KBM-7 (cell line): ENCODE measurements around the gene MBD5.
A peak's percentile ranks its signal among the peaks of the same experiment; 100 is the strongest.

Source experiments
- DNase-seq: peaks from one replicate; pipeline ENCODE4 v3.0.0-alpha.2; 2015
- in situ Hi-C: fragments of 300-500 bp; cut with MboI; formaldehyde crosslinking; loops from 2 replicates; pipeline ENCODE4 v1.14.3; 2020; ENCODE audit warnings: low sequenced_read_pairs, low pct_unique_long_range_greater_than_20kb, mixed read lengths

The MBD5 gene

GRCh38 chr2:148020111-148021058 is 506 bp upstream of the MBD5 start, which contains the start of gene ORC4:
Gene ORC4 (minus strand): TSS chr2:148020737. CDS start chr2:147975958, 44,779 bp downstream.
- in situ Hi-C loops: no loop called here

GRCh38 chr2:148021886-148022285 is 995 bp downstream of the MBD5 start:
- DNase-seq: no peak
- in situ Hi-C loops: no loop called here

More at GRCh38 chr2:148020111-148021058, 506 bp upstream of the MBD5 start, which contains the start of gene ORC4:
- peak; percentile 99 for DNase-seq

- DNase-seq: no peak
- in situ Hi-C loops: no loop called here
These were observed 1.5 kb downstream of the MBD5 start for GRCh38 chr2:148022351-148022750.

GRCh38 chr2:148022882-148023281 is 2.0 kb downstream of the MBD5 start:
- DNase-seq: no peak
- in situ Hi-C loops: no loop called here

- in situ Hi-C loops: no loop called here
- DNase-seq: no peak
These were observed 3.0 kb downstream of the MBD5 start for GRCh38 chr2:148023861-148024260.

- in situ Hi-C loops: no loop called here
These were observed 5.7 kb downstream of the MBD5 start for GRCh38 chr2:148026573-148026972.

GRCh38 chr2:148027822-148028221 is 6.9 kb downstream of the MBD5 start:
- in situ Hi-C loops: no loop called here
- no peak for DNase-seq

More at GRCh38 chr2:148026573-148026972, 5.7 kb downstream of the MBD5 start:
- DNase-seq: no peak

GRCh38 chr2:148028781-148029180 is 7.9 kb downstream of the MBD5 start:
- no peak for DNase-seq
- in situ Hi-C loops: no loop called here

GRCh38 chr2:148031152-148031551 is 10.3 kb downstream of the MBD5 start:
- DNase-seq: no peak
- in situ Hi-C loops: no loop called here

GRCh38 chr2:148032215-148032614 is 11.3 kb downstream of the MBD5 start:
- in situ Hi-C loops: no loop called here

GRCh38 chr2:148039783-148040182 is 18.9 kb downstream of the MBD5 start:
- in situ Hi-C loops: no loop called here
- DNase-seq: no peak

More at GRCh38 chr2:148032215-148032614, 11.3 kb downstream of the MBD5 start:
- DNase-seq: no peak

GRCh38 chr2:148042219-148042618 is 21.3 kb downstream of the MBD5 start:
- in situ Hi-C loops: no loop called here

GRCh38 chr2:148044322-148044721 is 23.4 kb downstream of the MBD5 start:
- in situ Hi-C loops: no loop called here
- DNase-seq: no peak

More at GRCh38 chr2:148042219-148042618, 21.3 kb downstream of the MBD5 start:
- DNase-seq: no peak

GRCh38 chr2:148046802-148047201 is 25.9 kb downstream of the MBD5 start:
- in situ Hi-C loops: no loop called here

GRCh38 chr2:148048475-148049221 is 27.8 kb downstream of the MBD5 start:
- DNase-seq: peak; percentile 31
- in situ Hi-C loops: no loop called here

More at GRCh38 chr2:148046802-148047201, 25.9 kb downstream of the MBD5 start:
- DNase-seq: peak; percentile 31

- in situ Hi-C loops: no loop called here
- DNase-seq: no peak
These were observed 28.4 kb downstream of the MBD5 start for GRCh38 chr2:148049284-148049683.

GRCh38 chr2:148052687-148053086 is 31.8 kb downstream of the MBD5 start:
- no peak for DNase-seq
- in situ Hi-C loops: no loop called here

- in situ Hi-C loops: no loop called here
These were observed 37.8 kb downstream of the MBD5 start for GRCh38 chr2:148058641-148059040.

GRCh38 chr2:148063633-148064032 is 42.7 kb downstream of the MBD5 start:
- DNase-seq: no peak
- in situ Hi-C loops: no loop called here

More at GRCh38 chr2:148058641-148059040, 37.8 kb downstream of the MBD5 start:
- no peak for DNase-seq

- no peak for DNase-seq
- in situ Hi-C loops: no loop called here
These were observed 45.0 kb downstream of the MBD5 start for GRCh38 chr2:148065936-148066335.
